CD14-positive monocyte (primary cell): ENCODE measurements around the gene CSTF2T. TPM values are rescaled to one million over a fixed set of nuclear protein-coding genes. Genes with fewer than 3 reads are reported as not detected.

Experiments used
- DNase-seq, 3 donors: peaks; one replicate each; pipeline ENCODE4 v3.0.0-alpha.2; 2011 to 2022
- H2AFZ ChIP-seq: 2 replicates; pipeline ENCODE4 v1.6.0; 2012; ENCODE audit warnings: mild to moderate bottlenecking, low read depth, low read length, inconsistent platforms; ENCODE audit not compliant: insufficient read depth, poor library complexity, severe bottlenecking
- H3K27ac ChIP-seq, 2 donors: 1 replicate in 1 of 2; 2 replicates in 1 of 2; pipeline ENCODE4 v1.5.1; 2012 to 2013; ENCODE audit warnings: low read length in 2 of 2, control low read depth in 1 of 2, inconsistent platforms in 1 of 2, low read depth in 1 of 2, mild to moderate bottlenecking in 1 of 2
- H3K27me3 ChIP-seq, 2 donors: one replicate each; pipeline versions ENCODE4 v1.6.0 to v1.6.1; 2011 to 2013; ENCODE audit warnings: low read length in 2 of 2; ENCODE audit not compliant: control insufficient read depth in 2 of 2, insufficient read depth in 2 of 2
- H3K36me3 ChIP-seq, 2 donors: replicated peaks in 1 of 2; 1 replicate in 1 of 2; 2 replicates in 1 of 2; pipeline versions ENCODE4 v1.5.1 to v1.6.1; 2012 to 2013; ENCODE audit warnings: low read length in 2 of 2, control low read depth in 1 of 2, inconsistent platforms in 1 of 2, mild to moderate bottlenecking in 1 of 2; ENCODE audit not compliant: insufficient read depth in 2 of 2, control insufficient read depth in 1 of 2
- H3K4me1 ChIP-seq, 2 donors: 1 replicate in 1 of 2; 2 replicates in 1 of 2; pipeline versions ENCODE4 v1.5.1 to v1.6.1; 2012 to 2013; ENCODE audit warnings: low read length in 2 of 2, control low read depth in 1 of 2, inconsistent platforms in 1 of 2, mild to moderate bottlenecking in 1 of 2, moderate library complexity in 1 of 2; ENCODE audit not compliant: insufficient read depth in 2 of 2, control insufficient read depth in 1 of 2
- H3K4me2 ChIP-seq: replicated peaks from 2 replicates; pipeline ENCODE3; 2012; ENCODE audit warnings: low read length, moderate library complexity, mild to moderate bottlenecking; ENCODE audit not compliant: poor library complexity, severe bottlenecking; ENCODE audit errors: extremely low read depth
- H3K4me3 ChIP-seq, 3 experiments: fragments of 200-600 bp in 1 of 3; sonication (generic) in 1 of 3; replicated peaks in 1 of 3; 1 replicate in 2 of 3; 2 replicates in 1 of 3; pipeline ENCODE4 v1.5.1; 2011 to 2013; ENCODE audit warnings: low read length in 3 of 3, mild to moderate bottlenecking in 3 of 3, control low read depth in 2 of 3, low read depth in 2 of 3, inconsistent platforms in 1 of 3, moderate library complexity in 1 of 3
- H3K79me2 ChIP-seq: 2 replicates; pipeline ENCODE4 v1.6.0; 2012; ENCODE audit warnings: mild to moderate bottlenecking, control low read depth, inconsistent platforms, low read length, moderate library complexity; ENCODE audit not compliant: insufficient read depth
- H3K9ac ChIP-seq: 2 replicates; pipeline ENCODE4 v1.6.0; 2017; ENCODE audit warnings: low read length, mild to moderate bottlenecking; ENCODE audit not compliant: insufficient read depth, poor library complexity, severe bottlenecking
- H3K9me3 ChIP-seq, 2 donors: replicated peaks in 1 of 2; 1 replicate in 1 of 2; 2 replicates in 1 of 2; pipeline versions ENCODE4 v1.5.1 to v1.6.1; 2012 to 2013; ENCODE audit warnings: low read length in 2 of 2, control low read depth in 1 of 2; ENCODE audit not compliant: control insufficient read depth in 1 of 2, insufficient read depth in 1 of 2
- H4K20me1 ChIP-seq: 2 replicates; pipeline ENCODE4 v1.6.0; 2012; ENCODE audit warnings: mild to moderate bottlenecking, low read length, control low read depth, moderate library complexity; ENCODE audit not compliant: insufficient read depth
- H3K27ac Mint-ChIP-seq, 7 donors: one replicate each; pipeline ENCODE4 v1.8.0; 2020; ENCODE audit warnings: mild to moderate bottlenecking in 7 of 7, mixed read lengths in 7 of 7, moderate library complexity in 6 of 7, inconsistent platforms in 2 of 7
- H3K27me3 Mint-ChIP-seq, 3 donors: one replicate each; pipeline ENCODE4 v1.8.0; 2021 to 2022; ENCODE audit warnings: low read depth in 3 of 3, mild to moderate bottlenecking in 3 of 3, mixed read lengths in 3 of 3, moderate library complexity in 3 of 3, inconsistent platforms in 1 of 3
- H3K36me3 Mint-ChIP-seq, 2 donors: one replicate each; pipeline ENCODE4 v1.8.0; 2020; ENCODE audit warnings: mixed read lengths in 2 of 2, inconsistent platforms in 1 of 2, mild to moderate bottlenecking in 1 of 2
- H3K4me1 Mint-ChIP-seq: one replicate; pipeline ENCODE4 v1.8.0; 2020; ENCODE audit warnings: mild to moderate bottlenecking, mixed read lengths
- H3K4me3 Mint-ChIP-seq, 2 donors: one replicate each; pipeline ENCODE4 v1.8.0; 2020; ENCODE audit warnings: mild to moderate bottlenecking in 2 of 2, mixed read lengths in 2 of 2, moderate library complexity in 1 of 2
- H3K9me3 Mint-ChIP-seq, 7 donors: one replicate each; pipeline ENCODE4 v1.8.0; 2020 to 2022; ENCODE audit warnings: mixed read lengths in 7 of 7, mild to moderate bottlenecking in 6 of 7, moderate library complexity in 6 of 7, inconsistent platforms in 2 of 7
- CTCF ChIP-seq: fragments of 200-600 bp; IDR thresholded peaks from one replicate; pipeline ENCODE4 v1.8.0; 2022; ENCODE audit warnings: antibody characterized with exemption, mild to moderate bottlenecking
- WGBS: methylation state at CpG from one replicate; pipeline ENCODE4 v1.1.5; 2013; ENCODE audit warnings: missing lambda C conversion rate; ENCODE audit not compliant: insufficient coverage; 5-methylcytosine and 5-hydroxymethylcytosine counted together
- intact Hi-C, 2 donors: fragments of 100-400 bp; cut with micrococcal nuclease; formaldehyde crosslinking; loops; one replicate each; pipeline versions ENCODE4 v1.15.0 to v1.15.1; 2023
- polyA plus RNA-seq, 3 donors: library from polyadenylated mRNA; depleted of rRNA in 1 of 3; unstranded in 2 of 3; stranded (reverse) in 1 of 3; fragments of 300-500 nt in 2 of 3; fragments of >200 nt in 1 of 3; fragmentation: Illumina TruSeq in 2 of 3; gene quantifications; 1 replicate in 2 of 3; 2 replicates in 1 of 3; pipeline ENCODE4 v1.2.3, GENCODE V29; 2012 to 2021

The CSTF2T gene
- polyA plus RNA-seq, 3 donors = 1.7 to 11.0 (median 7.4) TPM

GRCh38 chr10:51707821-51708424 is 8.5 kb upstream of the CSTF2T start:
- H3K9me3 Mint-ChIP-seq = no peaks in the 10 kb centered on the region
- no peak overlapping the region for H3K4me3 Mint-ChIP-seq
- WGBS = no CpG with 5 or more reads among the region's 5 CpGs
- TF ChIP-seq CTCF = no peak
- H3K36me3 Mint-ChIP-seq = no peaks in the 10 kb centered on the region
- no peak for DNase-seq
- Histone ChIP-seq H3K9me3 (no peaks in the 10 kb centered on the region), H3K4me1 (no peaks in the 10 kb centered on the region), H3K4me2 (no peak overlapping the region), H2AFZ (no peak overlapping the region), H3K9ac (no peak overlapping the region), H3K4me3 (no peak overlapping the region), H3K36me3 (no peaks in the 10 kb centered on the region), H4K20me1 (no peaks in the 10 kb centered on the region), H3K27me3 (no peaks in the 10 kb centered on the region), H3K27ac (no peak overlapping the region), H3K79me2 (no peaks in the 10 kb centered on the region)
- intact Hi-C loops = no loop called here
- H3K27ac Mint-ChIP-seq = no peak overlapping the region
- peaks cover 0 to 2% (median 0%) of the 10 kb centered on the region in 3 donors for H3K27me3 Mint-ChIP-seq
- H3K4me1 Mint-ChIP-seq = no peaks in the 10 kb centered on the region

- no peak overlapping the region for H3K9ac ChIP-seq
- intact Hi-C loops = no loop called here
These were observed 8.0 kb upstream of the CSTF2T start for GRCh38 chr10:51707392-51707791.

More at GRCh38 chr10:51707392-51707791, 8.0 kb upstream of the CSTF2T start:
- no peaks in the 10 kb centered on the region for H3K79me2 ChIP-seq
- no peak overlapping the region for H3K4me3 ChIP-seq
- H3K4me1 ChIP-seq = no peaks in the 10 kb centered on the region
- Mint-ChIP-seq H3K4me3 (no peak overlapping the region), H3K4me1 (no peaks in the 10 kb centered on the region), H3K27ac (no peak overlapping the region), H3K27me3 (peaks cover 0 to 2% (median 0%) of the 10 kb centered on the region in 3 donors), H3K9me3 (no peaks in the 10 kb centered on the region), H3K36me3 (no peaks in the 10 kb centered on the region)
- H4K20me1 ChIP-seq = no peaks in the 10 kb centered on the region
- H3K27me3 ChIP-seq = no peaks in the 10 kb centered on the region
- 82% methylated on average over 3 of the region's 6 CpGs for WGBS
- TF ChIP-seq CTCF = no peak
- no peak for DNase-seq
- no peak overlapping the region for H3K4me2 ChIP-seq
- no peak overlapping the region for H3K27ac ChIP-seq
- no peaks in the 10 kb centered on the region for H3K9me3 ChIP-seq
- H3K36me3 ChIP-seq = no peaks in the 10 kb centered on the region
- H2AFZ ChIP-seq = no peak overlapping the region
